Heart right ventricle (tissue), 16 donors: Measurements from ENCODE around the gene IQCK. TPM values are rescaled to one million over a fixed set of nuclear protein-coding genes. Genes with fewer than 3 reads are reported as not detected.

Source experiments
- ATAC-seq, 8 donors: fragments of 200-7000 bp; cut with Tn5 transposase; one replicate each; pipeline ENCODE4 v1.9.1; 2020; ENCODE audit warnings: mild to moderate bottlenecking in 8 of 8, moderate library complexity in 8 of 8, moderate number of reproducible peaks in 1 of 8
- DNase-seq, 2 donors: peaks; one replicate each; pipeline ENCODE4 v3.0.0-alpha.2; 2020
- H3K27ac ChIP-seq, 10 donors: fragments of 200-600 bp; sonication (generic) in 2 of 10; one replicate each; pipeline versions ENCODE4 v1.5.0 to v1.8.0; 2020 to 2022; ENCODE audit warnings: mild to moderate bottlenecking in 3 of 10
- H3K27me3 ChIP-seq, 7 donors: fragments of 200-600 bp; one replicate each; pipeline ENCODE4 v1.8.0; 2021 to 2022; ENCODE audit warnings: mild to moderate bottlenecking in 2 of 7
- H3K36me3 ChIP-seq, 9 donors: fragments of 200-600 bp; sonication (generic) in 1 of 9; one replicate each; pipeline versions ENCODE4 v1.5.0 to v1.8.0; 2020 to 2022; ENCODE audit warnings: mild to moderate bottlenecking in 2 of 9
- H3K4me1 ChIP-seq, 9 donors: fragments of 200-600 bp; sonication (generic) in 1 of 9; one replicate each; pipeline versions ENCODE4 v1.5.0 to v1.8.0; 2020 to 2022; ENCODE audit warnings: mild to moderate bottlenecking in 4 of 9
- H3K4me3 ChIP-seq, 10 donors: fragments of 200-600 bp; sonication (generic) in 2 of 10; one replicate each; pipeline versions ENCODE4 v1.5.0 to v1.8.0; 2020 to 2022; ENCODE audit warnings: mild to moderate bottlenecking in 7 of 10, moderate library complexity in 2 of 10
- H3K9me3 ChIP-seq, 11 donors: fragments of 200-600 bp in 10 of 11; sonication (generic) in 2 of 11; one replicate each; pipeline versions ENCODE4 v1.5.0 to v1.8.0; 2013 to 2022; ENCODE audit warnings: mild to moderate bottlenecking in 2 of 11, control low read depth in 1 of 11, moderate library complexity in 1 of 11
- WGBS, 2 donors: extraction: QIAGEN DNeasy Blood & Tissue Kit; methylation state at CpG; one replicate each; pipeline ENCODE4 v1.1.7; 2013; ENCODE audit warnings: inconsistent platforms in 1 of 2; 5-methylcytosine and 5-hydroxymethylcytosine counted together
- intact Hi-C, 10 donors: fragments of 100-400 bp; cut with DNase I; formaldehyde crosslinking; loops; one replicate each; pipeline versions ENCODE4 v1.11.1 to v1.14.2; 2022
- polyA plus RNA-seq, 2 donors: library from polyadenylated mRNA; stranded (reverse); fragments of 200-250 nt; gene quantifications; one replicate each; pipeline ENCODE4 v1.2.3, GENCODE V29; 2013
- total RNA-seq, 10 donors: library from RNA; stranded (reverse); fragmentation: NEBNext Ultra II Directional in 3 of 10; extraction: Animal tissue kit (Norgen Biotek cat#: 25700) in 3 of 10; gene quantifications; one replicate each; pipeline versions ENCODE4 v1.2.1 to v1.2.4, GENCODE V29; 2021 to 2023
- TF ChIP-seq, protein P1 (sequence below), 9 donors: fragments of 200-600 bp; sonication (generic) in 2 of 9; IDR thresholded peaks; one replicate each; pipeline versions ENCODE4 v1.5.0 to v1.8.0; 2021 to 2022; ENCODE audit warnings: antibody characterized with exemption in 9 of 9, mild to moderate bottlenecking in 5 of 9, moderate library complexity in 1 of 9
- donor health status: Arrhythmogenic right ventricular cardiomyopathy.
- donor health status: ischemic (EF 13 %, LVEDD 7.1; RV severe dilation, severe dysfunction).
- donor health status: healthy with polysubstance abuse.
- donor health status: DM: no; HTN: yes; CAD: no.
- donor health status: DM: no; HTN: no; CAD: no.
- donor health status: ischemic (EF 25% LVEDD 6.9; RV normal size, moderate dysfunction).
- donor health status: ischemic (EF 25% LVEDD 5.7; RV mildly dilated, moderate dysfunction).
- donor health status: healthy.
- donor health status: DM: yes; HTN: yes; CAD: no.
- donor health status: Ischemic cardiomyopathy.
- donor health status: ischemic (EF 35%, LVEDD 5.7; RV mildly dilated, moderate dysfunction).
- donor health status: nonischemic (EF 11% LVEDD 7.7; RV severe dilation, severe dysfunction).
- donor health status: DM: yes; HTN: yes; CAD: no.
- donor health status: PGD.
- donor health status: ischemic (EF 29% LVEDD 5.4; RV normal size, mild dysfunction).
- donor health status: nonischemic (EF 23%, LVEDD 6.1; RV moderate dilation, normal function).

IQCK gene
- total and polyA plus RNA-seq, 12 donors, result 5.5 to 11.7 (median 7.4) TPM

DNA sequence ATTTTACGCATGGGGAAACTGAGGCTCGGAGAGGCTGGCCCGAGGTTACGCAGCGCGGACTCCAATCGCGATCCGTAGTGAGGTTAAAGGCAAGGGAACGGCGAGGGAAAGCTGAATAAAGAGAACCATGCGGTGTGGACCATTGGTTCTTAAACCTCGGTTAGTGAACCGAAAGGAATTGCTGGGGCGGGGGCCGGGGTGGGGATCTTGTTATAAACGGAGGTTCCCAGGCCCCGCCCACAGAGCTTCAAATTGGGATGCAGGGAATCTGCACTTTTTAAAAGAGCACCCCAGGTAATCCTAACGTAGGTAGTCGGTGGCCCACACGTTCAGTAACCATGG, 524 bp downstream of the IQCK start:
- H3K27me3 ChIP-seq, result no peaks in the 10 kb centered on the region
- no peaks in the 10 kb centered on the region for H3K9me3 ChIP-seq
- intact Hi-C loops, result loop anchor here in 7 of 10 donors (5.0 to 10.0 kb wide), 5 partner anchors 71 to 166 kb away; partner anchors contain the start of gene GPRC5B (in 7 of the 7)
- WGBS, 2 donors, result 1% methylated on average over 21 of the region's 21 CpGs
- ATAC-seq, result peak in 1 of 8 donors; percentile 4
- TF ChIP-seq, protein P1, sequence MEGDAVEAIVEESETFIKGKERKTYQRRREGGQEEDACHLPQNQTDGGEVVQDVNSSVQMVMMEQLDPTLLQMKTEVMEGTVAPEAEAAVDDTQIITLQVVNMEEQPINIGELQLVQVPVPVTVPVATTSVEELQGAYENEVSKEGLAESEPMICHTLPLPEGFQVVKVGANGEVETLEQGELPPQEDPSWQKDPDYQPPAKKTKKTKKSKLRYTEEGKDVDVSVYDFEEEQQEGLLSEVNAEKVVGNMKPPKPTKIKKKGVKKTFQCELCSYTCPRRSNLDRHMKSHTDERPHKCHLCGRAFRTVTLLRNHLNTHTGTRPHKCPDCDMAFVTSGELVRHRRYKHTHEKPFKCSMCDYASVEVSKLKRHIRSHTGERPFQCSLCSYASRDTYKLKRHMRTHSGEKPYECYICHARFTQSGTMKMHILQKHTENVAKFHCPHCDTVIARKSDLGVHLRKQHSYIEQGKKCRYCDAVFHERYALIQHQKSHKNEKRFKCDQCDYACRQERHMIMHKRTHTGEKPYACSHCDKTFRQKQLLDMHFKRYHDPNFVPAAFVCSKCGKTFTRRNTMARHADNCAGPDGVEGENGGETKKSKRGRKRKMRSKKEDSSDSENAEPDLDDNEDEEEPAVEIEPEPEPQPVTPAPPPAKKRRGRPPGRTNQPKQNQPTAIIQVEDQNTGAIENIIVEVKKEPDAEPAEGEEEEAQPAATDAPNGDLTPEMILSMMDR (IDR thresholded peaks at IDR 0.05), result no peak
- peak overlapping the region; percentile 75 to 99 (median 95) for H3K4me3 ChIP-seq
- peaks cover 0 to 53% (median 41%) of the 10 kb centered on the region in 9 donors for H3K4me1 ChIP-seq
- H3K36me3 ChIP-seq, result peaks cover 0 to 20% (median 7%) of the 10 kb centered on the region in 9 donors
- peak overlapping the region in 9 of 10 donors; percentile 51 to 94 (median 85) for H3K27ac ChIP-seq
- DNase-seq, result no peak

DNA sequence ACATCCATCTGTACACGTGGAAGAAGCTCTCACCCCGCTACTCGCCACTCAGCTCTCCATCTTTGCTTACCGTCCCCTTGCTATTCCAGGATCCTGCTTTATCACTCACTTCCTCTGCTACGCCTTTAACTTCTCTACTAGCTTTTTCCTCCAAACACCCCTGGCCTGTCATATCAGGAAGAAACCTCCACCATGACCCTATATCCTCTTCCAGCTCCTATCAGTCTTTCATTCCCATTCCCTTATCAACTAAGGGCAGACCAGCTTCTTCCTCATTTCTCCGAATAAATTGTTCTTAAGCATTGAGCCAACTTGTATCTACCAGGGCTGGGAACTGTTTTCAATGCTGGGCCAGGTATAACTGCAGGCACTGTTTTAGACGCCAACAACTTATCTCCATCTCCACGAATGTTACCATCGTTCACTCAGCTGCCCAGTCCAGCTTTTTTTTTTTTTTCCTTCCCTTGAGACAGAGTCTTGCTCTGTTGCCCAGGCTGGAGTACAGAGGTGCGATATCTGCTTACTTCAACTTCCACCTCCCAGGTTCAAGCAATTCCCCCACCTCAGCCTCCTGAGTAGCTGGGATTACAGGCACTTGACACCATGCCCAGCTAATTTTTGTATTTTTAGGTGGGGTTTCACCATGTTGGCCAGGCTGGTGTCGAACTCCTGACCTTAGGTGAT, 4.3 kb downstream of the IQCK start:
- ATAC-seq, result no peak
- H3K27ac ChIP-seq, result peak overlapping the region in 3 of 10 donors; percentile 67 to 94 (median 84)

DNA sequence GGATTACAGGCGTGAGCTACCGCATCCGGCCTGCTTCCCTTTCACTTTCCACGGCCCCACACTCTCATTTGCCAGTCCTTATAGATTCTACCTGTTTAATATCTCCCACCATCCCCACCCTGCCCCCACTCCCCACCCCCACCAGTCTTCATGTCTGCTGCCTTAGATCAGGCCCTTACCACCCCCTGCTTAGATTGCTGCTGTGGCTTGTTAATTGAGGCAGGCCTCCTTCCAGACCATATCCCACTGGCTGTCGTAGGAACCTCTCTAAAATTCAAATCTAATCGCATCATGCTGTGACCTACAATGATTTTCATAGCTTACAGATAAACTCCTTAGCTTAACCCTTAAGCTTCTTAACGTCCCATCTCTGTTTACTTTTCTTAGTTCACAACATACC, 4.9 kb downstream of the IQCK start:
- 83 to 87% methylated on average over 7 of the region's 7 CpGs for WGBS, 2 donors
- no peaks in the 10 kb centered on the region for H3K9me3 ChIP-seq
- peaks cover 0 to 6% (median 0%) of the 10 kb centered on the region in 9 donors for H3K36me3 ChIP-seq
- no peaks in the 10 kb centered on the region for H3K27me3 ChIP-seq
- intact Hi-C loops, result loop anchor here in 1 of 10 donors (5.0 kb wide), 1 partner anchor 44 kb away; no protein-coding TSS in a partner anchor
- ATAC-seq (no peak), DNase-seq (no peak)
- no peak overlapping the region for H3K4me3 ChIP-seq
- H3K27ac ChIP-seq, result no peak overlapping the region
- TF ChIP-seq, protein P1 (IDR thresholded peaks at IDR 0.05), result no peak
- H3K4me1 ChIP-seq, result peaks cover 0 to 34% (median 20%) of the 10 kb centered on the region in 9 donors

More for the DNA sequence above, 4.3 kb downstream of the IQCK start:
- no peak for DNase-seq
- TF ChIP-seq, protein P1 (IDR thresholded peaks at IDR 0.05), result no peak
- no peaks in the 10 kb centered on the region for H3K27me3 ChIP-seq
- intact Hi-C loops, result loop anchor here in 1 of 10 donors (5.0 kb wide), 1 partner anchor 45 kb away; no protein-coding TSS in a partner anchor
- peaks cover 0 to 6% (median 0%) of the 10 kb centered on the region in 9 donors for H3K36me3 ChIP-seq
- H3K9me3 ChIP-seq, result no peaks in the 10 kb centered on the region
- no peak overlapping the region for H3K4me3 ChIP-seq
- H3K4me1 ChIP-seq, result peaks cover 0 to 35% (median 23%) of the 10 kb centered on the region in 9 donors
- 74 to 76% methylated on average over 11 of the region's 11 CpGs for WGBS, 2 donors

DNA sequence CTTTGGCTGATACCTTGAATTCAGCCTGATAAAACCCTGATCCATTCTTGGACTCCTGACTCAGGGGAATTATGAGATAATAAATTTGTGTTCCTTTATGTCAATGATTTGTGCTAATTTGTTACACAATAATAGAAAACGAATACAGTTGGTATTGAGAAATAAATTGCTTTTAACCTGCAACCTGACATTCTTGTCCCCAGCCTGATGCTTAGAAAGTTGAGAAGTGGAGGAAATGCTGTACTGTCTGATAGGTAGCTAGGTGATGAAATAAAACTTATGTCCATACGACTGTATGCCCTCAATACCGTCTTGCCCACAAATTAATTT, 10.5 kb downstream of the IQCK start:
- H3K9me3 ChIP-seq, result no peaks in the 10 kb centered on the region
- H3K4me3 ChIP-seq, result no peak overlapping the region
- H3K27me3 ChIP-seq, result no peaks in the 10 kb centered on the region
- no peak for DNase-seq
- TF ChIP-seq, protein P1 (IDR thresholded peaks at IDR 0.05), result no peak
- WGBS, 2 donors, result 90 to 95% methylated on average over 3 of the region's 3 CpGs
- H3K36me3 ChIP-seq, result peaks cover 0 to 18% (median 0%) of the 10 kb centered on the region in 9 donors
- no peak for ATAC-seq
- intact Hi-C loops, result loop anchor here in 1 of 10 donors (5.0 kb wide), 1 partner anchor 639 kb away; no protein-coding TSS in a partner anchor
- H3K4me1 ChIP-seq, result peaks cover 0 to 8% (median 3%) of the 10 kb centered on the region in 9 donors
- H3K27ac ChIP-seq, result no peak overlapping the region
